GM23248 (cell line): ENCODE results near the gene ITGB7. TPM values are rescaled to one million over a fixed set of nuclear protein-coding genes. Genes with fewer than 3 reads are reported as not detected.

Source experiments
- DNase-seq: peaks from one replicate; pipeline ENCODE4 v3.0.0-alpha.2; 2015
- H2AFZ ChIP-seq: fragments of 200-600 bp; sonication (generic); 2 replicates; pipeline ENCODE4 v1.6.1; 2016; ENCODE audit warnings: antibody characterized with exemption
- H3F3A ChIP-seq: fragments of 200-600 bp; sonication (generic); 2 replicates; pipeline ENCODE4 v1.6.1; 2016; ENCODE audit warnings: mild to moderate bottlenecking, antibody characterized with exemption, mixed run types; ENCODE audit not compliant: insufficient read depth
- H3K27ac ChIP-seq: fragments of 200-600 bp; sonication (generic); 2 replicates; pipeline ENCODE4 v1.5.1; 2016; ENCODE audit warnings: mild to moderate bottlenecking
- H3K27me3 ChIP-seq: fragments of 200-600 bp; sonication (generic); replicated peaks from 2 replicates; pipeline ENCODE4 v1.6.1; 2016; ENCODE audit warnings: mild to moderate bottlenecking; ENCODE audit not compliant: insufficient read depth
- H3K36me3 ChIP-seq: fragments of 200-600 bp; sonication (generic); 2 replicates; pipeline ENCODE4 v1.6.1; 2016; ENCODE audit warnings: low read depth, mild to moderate bottlenecking
- H3K4me1 ChIP-seq: fragments of 200-600 bp; sonication (generic); 2 replicates; pipeline ENCODE4 v1.6.1; 2016; ENCODE audit warnings: mild to moderate bottlenecking; ENCODE audit not compliant: insufficient read depth
- H3K4me2 ChIP-seq: fragments of 200-600 bp; sonication (generic); one replicate; pipeline ENCODE4 v1.6.1; 2016; ENCODE audit warnings: mild to moderate bottlenecking; ENCODE audit not compliant: unreplicated experiment
- H3K4me3 ChIP-seq: fragments of 200-600 bp; sonication (generic); 2 replicates; pipeline ENCODE4 v1.5.1; 2016; ENCODE audit warnings: mild to moderate bottlenecking
- H3K79me2 ChIP-seq: fragments of 200-600 bp; sonication (generic); 2 replicates; pipeline ENCODE4 v1.6.1; 2016; ENCODE audit warnings: mild to moderate bottlenecking; ENCODE audit not compliant: insufficient read depth
- H3K9ac ChIP-seq: fragments of 200-600 bp; sonication (generic); 2 replicates; pipeline ENCODE4 v1.6.1; 2016; ENCODE audit warnings: mild to moderate bottlenecking
- H3K9me2 ChIP-seq: fragments of 200-600 bp; sonication (generic); 2 replicates; pipeline ENCODE4 v1.6.1; 2016; ENCODE audit warnings: mixed run types, mild to moderate bottlenecking, moderate library complexity; ENCODE audit not compliant: insufficient read depth
- H3K9me3 ChIP-seq: fragments of 200-600 bp; sonication (generic); one replicate; pipeline ENCODE4 v1.6.1; 2017; ENCODE audit warnings: low read depth
- H4K20me1 ChIP-seq: fragments of 200-600 bp; sonication (generic); 2 replicates; pipeline ENCODE4 v1.6.0; 2016; ENCODE audit not compliant: insufficient read depth
- EZH2 ChIP-seq: fragments of 200-600 bp; sonication (generic); IDR thresholded peaks from 2 replicates; pipeline ENCODE4 v1.6.1; 2018; ENCODE audit warnings: antibody characterized with exemption, mild to moderate bottlenecking; ENCODE audit not compliant: insufficient read depth, poor library complexity, severe bottlenecking
- EZH2phosphoT487 ChIP-seq: fragments of 200-600 bp; sonication (generic); IDR thresholded peaks from 2 replicates; pipeline ENCODE4 v1.6.1; 2018; ENCODE audit warnings: antibody characterized with exemption, moderate library complexity, mild to moderate bottlenecking, low read depth; ENCODE audit not compliant: insufficient read depth
- WGBS, 2 experiments: methylation state at CpG; one replicate each; pipeline ENCODE4 v1.1.6; 2015 to 2017; ENCODE audit warnings: low lambda C conversion rate in 2 of 2, low coverage in 1 of 2; ENCODE audit errors: missing lambda C conversion rate in 2 of 2; 5-methylcytosine and 5-hydroxymethylcytosine counted together
- in situ Hi-C: fragments of 300-500 bp; cut with MboI; formaldehyde crosslinking; loops from 2 replicates; pipeline ENCODE4 v1.15.0; 2020
- polyA plus RNA-seq: library from polyadenylated mRNA; unstranded; fragments of >200 nt; fragmentation: Nextera tagmentation; extraction: Ambion mirVana; gene quantifications from 2 replicates; pipeline ENCODE4 v1.2.1, GENCODE V29; 2016
- small RNA-seq: library from RNA; depleted of rRNA; stranded (forward); fragments of <200 nt; gene quantifications from one replicate; pipeline ENCODE3, GENCODE V24; 2014; ENCODE audit warnings: low read depth, low replicate concordance
- total RNA-seq: library from RNA; depleted of rRNA; stranded (reverse); fragments of >200 nt; shearing (Covaris generic); gene quantifications from 2 replicates; pipeline ENCODE4 v1.2.3, GENCODE V29; 2014; rRNA removed

Gene ITGB7
- total and polyA plus RNA-seq, 2 experiments from 2014 or later = 1.2 to 1.4 TPM

- no peaks in the 10 kb centered on the region for H3K27me3 ChIP-seq
- no peaks in the 10 kb centered on the region for H3K9me3 ChIP-seq
- H3K9me2 ChIP-seq = no peaks in the 10 kb centered on the region
- H3K4me3 ChIP-seq = no peak overlapping the region
- H3K27ac ChIP-seq = no peak overlapping the region
- H3K4me1 ChIP-seq = peaks cover 3% of the 10 kb centered on the region; the same call in 1 of the 2 replicates
- H3K36me3 ChIP-seq = no peaks in the 10 kb centered on the region
- peak; percentile 68 for DNase-seq
- H3F3A ChIP-seq = peaks cover 9% of the 10 kb centered on the region
- H3K79me2 ChIP-seq = no peaks in the 10 kb centered on the region
- 76 to 80% methylated on average over 5 of the region's 5 CpGs for WGBS, 2 experiments
- H3K4me2 ChIP-seq = no peak overlapping the region
- no peak for TF ChIP-seq EZH2phosphoT487
- no peak for TF ChIP-seq EZH2
- no peak overlapping the region for H2AFZ ChIP-seq
- H4K20me1 ChIP-seq = no peaks in the 10 kb centered on the region
- no peak overlapping the region for H3K9ac ChIP-seq
- in situ Hi-C loops = no loop called here
Observed at GRCh38 chr12:53145383-53146260, 61.4 kb downstream of the ITGB7 start.

DNA sequence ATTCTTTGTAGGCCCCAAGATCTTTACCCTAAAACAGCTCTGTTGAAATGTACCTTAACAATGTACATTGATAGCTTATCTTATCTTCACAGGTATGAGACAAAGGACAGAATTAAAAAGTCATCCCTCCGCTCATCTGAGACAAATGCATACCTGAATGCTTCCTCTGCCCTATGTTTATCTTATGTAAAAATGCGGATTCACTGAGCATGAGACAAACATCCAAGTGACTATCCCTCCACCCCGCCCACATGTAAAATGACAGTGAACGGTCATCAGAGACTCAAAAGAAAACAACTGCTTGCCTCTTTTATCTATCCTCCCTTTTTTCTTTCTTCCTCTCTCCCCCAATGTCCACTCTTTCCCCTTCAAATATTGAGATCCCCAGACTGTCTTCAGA is 63.7 kb downstream of the ITGB7 start:
- peaks cover 3% of the 10 kb centered on the region; the same call in 1 of the 2 replicates for H3K4me1 ChIP-seq
- no peak overlapping the region for H3K4me3 ChIP-seq
- H3K79me2 ChIP-seq = no peaks in the 10 kb centered on the region
- no peaks in the 10 kb centered on the region for H3K27me3 ChIP-seq
- H3F3A ChIP-seq = peaks cover 9% of the 10 kb centered on the region
- DNase-seq = no peak
- no peaks in the 10 kb centered on the region for H3K36me3 ChIP-seq
- no peaks in the 10 kb centered on the region for H4K20me1 ChIP-seq
- H3K9ac ChIP-seq = no peak overlapping the region
- in situ Hi-C loops = no loop called here
- no peak overlapping the region for H2AFZ ChIP-seq
- TF ChIP-seq EZH2 (no peak), EZH2phosphoT487 (no peak)
- H3K9me2 ChIP-seq = no peaks in the 10 kb centered on the region
- H3K4me2 ChIP-seq = no peak overlapping the region
- H3K9me3 ChIP-seq = no peaks in the 10 kb centered on the region
- 76 to 78% methylated on average over 4 of the region's 4 CpGs for WGBS, 2 experiments
- no peak overlapping the region for H3K27ac ChIP-seq

Small RNAs within 50 kb of the gene (small RNA-seq; reads per million reads assigned to genes)
- gene HIGD1AP1 = not detected

Other genes starting within 250 kb of the ITGB7 start
- gene EIF4B, start 200.8 kb downstream of the ITGB7 start, total RNA-seq = 436 and 501 TPM in 2 replicates
- 73.4 and 74.8 TPM in 2 replicates for gene EIF4B, start 200.8 kb downstream of the ITGB7 start, polyA plus RNA-seq
- gene TNS2, start 157.2 kb downstream of the ITGB7 start, total RNA-seq = 41.6 and 48.6 TPM in 2 replicates
- 24.1 and 26.1 TPM in 2 replicates for gene TNS2, start 157.2 kb downstream of the ITGB7 start, polyA plus RNA-seq
- 42.5 and 48.7 TPM in 2 replicates for gene SPRYD3, start 127.9 kb downstream of the ITGB7 start, total RNA-seq
- gene SPRYD3, start 127.9 kb downstream of the ITGB7 start, polyA plus RNA-seq = 54.7 and 55.5 TPM in 2 replicates
- gene IGFBP6, start 109.6 kb downstream of the ITGB7 start, total RNA-seq = 1,132 and 1,614 TPM in 2 replicates
- 1,827 and 1,899 TPM in 2 replicates for gene IGFBP6, start 109.6 kb downstream of the ITGB7 start, polyA plus RNA-seq
- gene SOAT2, start 103.8 kb downstream of the ITGB7 start, total RNA-seq = not detected in 2 replicates
- 0.33 and 0.43 TPM in 2 replicates for gene SOAT2, start 103.8 kb downstream of the ITGB7 start, polyA plus RNA-seq
- gene ZNF740, start 26.5 kb downstream of the ITGB7 start, total RNA-seq = 5.1 and 6.5 TPM in 2 replicates
- 2.8 and 3.9 TPM in 2 replicates for gene ZNF740, start 26.5 kb downstream of the ITGB7 start, polyA plus RNA-seq
- 13.4 and 14.2 TPM in 2 replicates for gene CSAD, start 26.3 kb downstream of the ITGB7 start, total RNA-seq
- 6.1 and 8.6 TPM in 2 replicates for gene CSAD, start 26.3 kb downstream of the ITGB7 start, polyA plus RNA-seq
- gene RARG, start 25.0 kb upstream of the ITGB7 start, total RNA-seq = 75.3 and 76.6 TPM in 2 replicates
- 116 and 118 TPM in 2 replicates for gene RARG, start 25.0 kb upstream of the ITGB7 start, polyA plus RNA-seq
- gene ESPL1, start 61.0 kb upstream of the ITGB7 start, total RNA-seq = 5.6 and 8.5 TPM in 2 replicates
- 2.0 and 3.3 TPM in 2 replicates for gene ESPL1, start 61.0 kb upstream of the ITGB7 start, polyA plus RNA-seq
- gene PFDN5, start 88.3 kb upstream of the ITGB7 start, total RNA-seq = 380 and 393 TPM in 2 replicates
- gene PFDN5, start 88.3 kb upstream of the ITGB7 start, polyA plus RNA-seq = 609 and 625 TPM in 2 replicates
- 39.6 and 48.9 TPM in 2 replicates for gene MYG1, start 92.4 kb upstream of the ITGB7 start, total RNA-seq
- gene MYG1, start 92.4 kb upstream of the ITGB7 start, polyA plus RNA-seq = 47.8 and 52.4 TPM in 2 replicates
- gene AAAS, start 114.4 kb upstream of the ITGB7 start, total RNA-seq = 63.4 and 72.0 TPM in 2 replicates
- gene AAAS, start 114.4 kb upstream of the ITGB7 start, polyA plus RNA-seq = 46.6 and 49.7 TPM in 2 replicates
- gene SP7, start 129.1 kb upstream of the ITGB7 start, total RNA-seq = not detected in 2 replicates
- not detected in 2 replicates for gene SP7, start 129.1 kb upstream of the ITGB7 start, polyA plus RNA-seq
- 30.3 and 37.8 TPM in 2 replicates for gene SP1, start 172.9 kb upstream of the ITGB7 start, total RNA-seq
- gene SP1, start 172.9 kb upstream of the ITGB7 start, polyA plus RNA-seq = 3.6 and 3.8 TPM in 2 replicates
- gene AMHR2, start 216.6 kb upstream of the ITGB7 start, total RNA-seq = not detected in 2 replicates
- gene AMHR2, start 216.6 kb upstream of the ITGB7 start, polyA plus RNA-seq = not detected in 2 replicates
- 35.3 and 42.4 TPM in 2 replicates for gene PRR13, start 234.5 kb upstream of the ITGB7 start, total RNA-seq
- 217 and 221 TPM in 2 replicates for gene PRR13, start 234.5 kb upstream of the ITGB7 start, polyA plus RNA-seq
- gene PCBP2, start 244.9 kb upstream of the ITGB7 start, total RNA-seq = 143 TPM in 2 replicates
- gene PCBP2, start 244.9 kb upstream of the ITGB7 start, polyA plus RNA-seq = 94.3 and 100 TPM in 2 replicates